OCI-LY7 (cell line): Measurements from ENCODE around the gene KLF12.

Experiments used
- EZH2phosphoT487 ChIP-seq: fragments of 200-600 bp; sonication (generic); IDR thresholded peaks from 2 replicates; pipeline ENCODE4 v1.6.1; 2018; ENCODE audit warnings: low read depth, borderline replicate concordance, mild to moderate bottlenecking, mixed run types, antibody characterized with exemption, low read length, moderate library complexity, mixed read lengths
- TF ChIP-seq, protein P1 (sequence below): fragments of 200-600 bp; sonication (generic); conservative IDR thresholded peaks from 2 replicates; pipeline ENCODE4 v1.5.1; 2014; ENCODE audit warnings: mild to moderate bottlenecking, antibody characterized with exemption, low read length, moderate library complexity, mixed read lengths

- TF ChIP-seq, protein P1, sequence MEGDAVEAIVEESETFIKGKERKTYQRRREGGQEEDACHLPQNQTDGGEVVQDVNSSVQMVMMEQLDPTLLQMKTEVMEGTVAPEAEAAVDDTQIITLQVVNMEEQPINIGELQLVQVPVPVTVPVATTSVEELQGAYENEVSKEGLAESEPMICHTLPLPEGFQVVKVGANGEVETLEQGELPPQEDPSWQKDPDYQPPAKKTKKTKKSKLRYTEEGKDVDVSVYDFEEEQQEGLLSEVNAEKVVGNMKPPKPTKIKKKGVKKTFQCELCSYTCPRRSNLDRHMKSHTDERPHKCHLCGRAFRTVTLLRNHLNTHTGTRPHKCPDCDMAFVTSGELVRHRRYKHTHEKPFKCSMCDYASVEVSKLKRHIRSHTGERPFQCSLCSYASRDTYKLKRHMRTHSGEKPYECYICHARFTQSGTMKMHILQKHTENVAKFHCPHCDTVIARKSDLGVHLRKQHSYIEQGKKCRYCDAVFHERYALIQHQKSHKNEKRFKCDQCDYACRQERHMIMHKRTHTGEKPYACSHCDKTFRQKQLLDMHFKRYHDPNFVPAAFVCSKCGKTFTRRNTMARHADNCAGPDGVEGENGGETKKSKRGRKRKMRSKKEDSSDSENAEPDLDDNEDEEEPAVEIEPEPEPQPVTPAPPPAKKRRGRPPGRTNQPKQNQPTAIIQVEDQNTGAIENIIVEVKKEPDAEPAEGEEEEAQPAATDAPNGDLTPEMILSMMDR = no peak
- no peak for TF ChIP-seq EZH2phosphoT487
These were observed 43.8 kb downstream of the KLF12 start for GRCh38 chr13:74090397-74090796.
